Neural progenitor cell (in vitro differentiated cells): ENCODE data around the gene IL1RL2. TPM values are rescaled to one million over a fixed set of nuclear protein-coding genes. Genes with fewer than 3 reads are reported as not detected.

ENCODE experiments used
- DNase-seq: peaks from one replicate; pipeline ENCODE4 v3.0.0-alpha.2; 2016; ENCODE audit warnings: low spot score
- H2AFZ ChIP-seq: fragments of 200-600 bp; sonication (generic); replicated peaks from 2 replicates; pipeline ENCODE4 v1.6.1; 2016; ENCODE audit warnings: antibody characterized with exemption
- H3F3A ChIP-seq: fragments of 200-600 bp; sonication (generic); 2 replicates; pipeline ENCODE4 v1.6.1; 2016; ENCODE audit warnings: antibody characterized with exemption, low read depth
- H3K27ac ChIP-seq: fragments of 200-600 bp; sonication (generic); 2 replicates; pipeline ENCODE4 v1.5.1; 2016; ENCODE audit warnings: mild to moderate bottlenecking
- H3K27me3 ChIP-seq: fragments of 200-600 bp; sonication (generic); 2 replicates; pipeline ENCODE4 v1.6.1; 2016; ENCODE audit warnings: mild to moderate bottlenecking, moderate library complexity
- H3K36me3 ChIP-seq: fragments of 200-600 bp; sonication (generic); 2 replicates; pipeline ENCODE4 v1.5.1; 2016
- H3K4me1 ChIP-seq: fragments of 200-600 bp; sonication (generic); 2 replicates; pipeline ENCODE4 v1.6.1; 2016; ENCODE audit warnings: mixed run types
- H3K4me2 ChIP-seq: fragments of 200-600 bp; sonication (generic); 2 replicates; pipeline ENCODE4 v1.6.1; 2016
- H3K4me3 ChIP-seq: fragments of 200-600 bp; sonication (generic); 2 replicates; pipeline ENCODE4 v1.5.1; 2016
- H3K79me2 ChIP-seq: fragments of 200-600 bp; sonication (generic); 2 replicates; pipeline ENCODE4 v1.6.1; 2016; ENCODE audit warnings: low read depth
- H3K9ac ChIP-seq: fragments of 200-600 bp; sonication (generic); 2 replicates; pipeline ENCODE4 v1.6.1; 2016
- H3K9me3 ChIP-seq: fragments of 200-600 bp; sonication (generic); 2 replicates; pipeline ENCODE4 v1.5.1; 2016; ENCODE audit warnings: low read depth
- H4K20me1 ChIP-seq: fragments of 200-600 bp; sonication (generic); 2 replicates; pipeline ENCODE4 v1.6.1; 2016; ENCODE audit warnings: low read depth
- H3K27ac Mint-ChIP-seq: 3 replicates; pipeline ENCODE4 v1.8.0; 2021; ENCODE audit warnings: mixed read lengths
- H3K27me3 Mint-ChIP-seq: 2 replicates; pipeline ENCODE4 v1.8.0; 2022; ENCODE audit warnings: low read depth, mild to moderate bottlenecking, inconsistent platforms, moderate library complexity, mixed read lengths; ENCODE audit not compliant: insufficient read depth
- H3K36me3 Mint-ChIP-seq: 3 replicates; pipeline ENCODE4 v1.8.0; 2021; ENCODE audit warnings: mixed read lengths
- H3K4me1 Mint-ChIP-seq: 3 replicates; pipeline ENCODE4 v1.8.0; 2021; ENCODE audit warnings: mixed read lengths
- H3K4me3 Mint-ChIP-seq: 3 replicates; pipeline ENCODE4 v1.8.0; 2021; ENCODE audit warnings: mild to moderate bottlenecking, moderate library complexity, mixed read lengths
- H3K9me3 Mint-ChIP-seq: 3 replicates; pipeline ENCODE4 v1.8.0; 2020; ENCODE audit warnings: mixed read lengths
- EZH2 ChIP-seq: fragments of 200-600 bp; sonication (generic); IDR thresholded peaks from 2 replicates; pipeline ENCODE4 v1.6.1; 2017; ENCODE audit warnings: antibody characterized with exemption, mild to moderate bottlenecking, moderate library complexity
- EZH2phosphoT487 ChIP-seq: fragments of 200-600 bp; sonication (generic); IDR thresholded peaks from 2 replicates; pipeline ENCODE4 v1.6.1; 2017; ENCODE audit warnings: antibody characterized with exemption
- total RNA-seq: library from RNA; depleted of rRNA; stranded (reverse); fragments of >200 nt; gene quantifications from 2 replicates; pipeline ENCODE4 v1.2.3, GENCODE V29; 2015; ENCODE audit warnings: low replicate concordance
- TF ChIP-seq, protein P1 (sequence below): fragments of 200-600 bp; sonication (generic); IDR thresholded peaks from 2 replicates; pipeline ENCODE4 v1.5.1; 2017; ENCODE audit warnings: antibody characterized with exemption, mild to moderate bottlenecking

The IL1RL2 gene
- total RNA-seq, 1 donor from 2014 or later, result not detected

DNA sequence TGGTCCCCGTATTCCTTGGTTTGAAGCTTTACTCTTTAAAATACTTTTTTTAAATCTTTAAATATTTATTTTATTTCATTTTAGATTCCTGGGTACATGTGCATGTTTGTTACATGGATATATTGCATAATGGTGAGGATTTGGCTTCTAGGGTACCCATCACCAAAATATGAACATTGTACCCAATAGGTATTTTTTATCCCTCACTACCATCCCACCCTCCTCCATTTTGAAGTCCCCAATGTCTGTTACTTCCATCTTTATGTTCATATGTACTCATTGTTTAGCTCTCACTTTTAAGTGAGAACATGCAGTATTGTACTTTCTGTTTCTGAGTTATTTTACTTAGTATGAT is 65.0 kb downstream of the IL1RL2 start:
- no peaks in the 10 kb centered on the region for H3K9me3 ChIP-seq
- peaks cover 9% of the 10 kb centered on the region for H3K27me3 Mint-ChIP-seq
- peaks cover 2% of the 10 kb centered on the region for H3K4me1 Mint-ChIP-seq
- H4K20me1 ChIP-seq, result no peaks in the 10 kb centered on the region
- H3K79me2 ChIP-seq, result no peaks in the 10 kb centered on the region
- no peaks in the 10 kb centered on the region for H3K9me3 Mint-ChIP-seq
- H3K9ac ChIP-seq, result no peak overlapping the region
- no peak overlapping the region for H3K4me2 ChIP-seq
- DNase-seq, result no peak
- H3K27me3 ChIP-seq, result peaks cover 35% of the 10 kb centered on the region
- no peak overlapping the region for H2AFZ ChIP-seq
- no peaks in the 10 kb centered on the region for H3K4me1 ChIP-seq
- H3K36me3 Mint-ChIP-seq, result no peaks in the 10 kb centered on the region
- H3K27ac ChIP-seq, result no peak overlapping the region
- no peak overlapping the region for H3K4me3 Mint-ChIP-seq
- no peaks in the 10 kb centered on the region for H3F3A ChIP-seq
- H3K27ac Mint-ChIP-seq, result no peak overlapping the region
- no peak for TF ChIP-seq EZH2
- no peak for TF ChIP-seq EZH2phosphoT487
- TF ChIP-seq, protein P1, sequence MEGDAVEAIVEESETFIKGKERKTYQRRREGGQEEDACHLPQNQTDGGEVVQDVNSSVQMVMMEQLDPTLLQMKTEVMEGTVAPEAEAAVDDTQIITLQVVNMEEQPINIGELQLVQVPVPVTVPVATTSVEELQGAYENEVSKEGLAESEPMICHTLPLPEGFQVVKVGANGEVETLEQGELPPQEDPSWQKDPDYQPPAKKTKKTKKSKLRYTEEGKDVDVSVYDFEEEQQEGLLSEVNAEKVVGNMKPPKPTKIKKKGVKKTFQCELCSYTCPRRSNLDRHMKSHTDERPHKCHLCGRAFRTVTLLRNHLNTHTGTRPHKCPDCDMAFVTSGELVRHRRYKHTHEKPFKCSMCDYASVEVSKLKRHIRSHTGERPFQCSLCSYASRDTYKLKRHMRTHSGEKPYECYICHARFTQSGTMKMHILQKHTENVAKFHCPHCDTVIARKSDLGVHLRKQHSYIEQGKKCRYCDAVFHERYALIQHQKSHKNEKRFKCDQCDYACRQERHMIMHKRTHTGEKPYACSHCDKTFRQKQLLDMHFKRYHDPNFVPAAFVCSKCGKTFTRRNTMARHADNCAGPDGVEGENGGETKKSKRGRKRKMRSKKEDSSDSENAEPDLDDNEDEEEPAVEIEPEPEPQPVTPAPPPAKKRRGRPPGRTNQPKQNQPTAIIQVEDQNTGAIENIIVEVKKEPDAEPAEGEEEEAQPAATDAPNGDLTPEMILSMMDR, result no peak
- no peaks in the 10 kb centered on the region for H3K36me3 ChIP-seq
- no peak overlapping the region for H3K4me3 ChIP-seq

DNA sequence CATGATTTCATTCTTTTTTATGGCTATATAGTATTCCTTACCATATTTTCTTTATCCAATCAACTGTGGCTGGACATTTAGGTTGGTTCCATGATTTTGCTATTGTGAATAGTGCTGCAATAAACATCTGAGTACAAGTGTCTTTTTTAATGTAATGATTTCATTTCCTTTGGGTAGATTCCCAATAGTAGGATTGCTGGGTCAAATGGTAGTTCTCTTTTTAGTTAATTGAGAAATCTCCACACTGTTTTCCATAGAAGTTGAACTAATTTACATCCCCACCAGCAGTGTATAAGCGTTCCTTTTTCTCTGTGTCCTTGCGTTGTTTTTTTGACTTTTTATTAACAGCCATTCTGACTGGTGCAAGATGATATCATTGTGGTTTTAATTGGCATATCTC is 65.4 kb downstream of the IL1RL2 start:
- Mint-ChIP-seq H3K36me3 (no peaks in the 10 kb centered on the region), H3K4me1 (peaks cover 2% of the 10 kb centered on the region), H3K9me3 (no peaks in the 10 kb centered on the region), H3K27me3 (peaks cover 9% of the 10 kb centered on the region), H3K4me3 (no peak overlapping the region), H3K27ac (no peak overlapping the region)
- Histone ChIP-seq H3K36me3 (no peaks in the 10 kb centered on the region), H3K79me2 (no peaks in the 10 kb centered on the region), H3K9ac (no peak overlapping the region), H3K9me3 (no peaks in the 10 kb centered on the region), H3K4me1 (no peaks in the 10 kb centered on the region), H4K20me1 (no peaks in the 10 kb centered on the region), H2AFZ (no peak overlapping the region), H3F3A (no peaks in the 10 kb centered on the region), H3K27me3 (peaks cover 35% of the 10 kb centered on the region), H3K4me2 (no peak overlapping the region), H3K4me3 (no peak overlapping the region), H3K27ac (no peak overlapping the region)
- TF ChIP-seq, protein P1, result no peak
- TF ChIP-seq EZH2 (no peak), EZH2phosphoT487 (no peak)
- no peak for DNase-seq

DNA sequence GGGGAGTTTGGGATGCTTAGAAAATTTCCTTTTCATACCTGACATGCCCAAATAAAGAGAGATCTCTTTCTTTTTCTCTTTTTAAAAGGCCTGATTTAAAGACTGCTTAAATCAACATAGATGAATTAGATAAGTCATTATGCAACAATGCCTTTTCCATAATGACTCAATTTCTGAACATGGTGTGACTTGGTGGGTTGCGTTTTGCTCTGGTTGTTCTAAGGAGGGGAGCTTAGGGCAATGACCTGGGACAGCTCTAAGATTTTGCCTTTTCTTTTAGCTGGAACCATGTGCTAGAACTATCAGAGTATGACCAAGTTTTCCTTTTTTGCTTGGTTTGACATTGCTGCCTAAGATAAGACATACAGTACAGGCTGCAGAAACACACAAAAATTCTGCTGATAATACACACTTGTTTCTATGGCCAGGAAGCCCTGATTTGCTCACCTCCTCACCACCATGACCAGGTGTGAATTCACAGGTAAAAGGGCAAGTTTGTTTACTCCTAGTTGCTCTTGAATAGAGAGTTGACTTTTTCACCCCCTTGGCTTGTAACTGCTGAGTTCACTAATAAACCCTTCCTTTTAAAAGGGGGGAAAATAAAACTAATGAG is 66.4 kb downstream of the IL1RL2 start:
- no peak overlapping the region for H2AFZ ChIP-seq
- no peaks in the 10 kb centered on the region for H3K4me1 ChIP-seq
- no peaks in the 10 kb centered on the region for H3K9me3 ChIP-seq
- H3K79me2 ChIP-seq, result no peaks in the 10 kb centered on the region
- H3K27me3 ChIP-seq, result peaks cover 35% of the 10 kb centered on the region
- no peaks in the 10 kb centered on the region for H3K9me3 Mint-ChIP-seq
- H3K27me3 Mint-ChIP-seq, result peaks cover 9% of the 10 kb centered on the region
- no peak overlapping the region for H3K4me3 Mint-ChIP-seq
- no peak overlapping the region for H3K27ac ChIP-seq
- H3K4me1 Mint-ChIP-seq, result peaks cover 2% of the 10 kb centered on the region
- H4K20me1 ChIP-seq, result no peaks in the 10 kb centered on the region
- no peaks in the 10 kb centered on the region for H3K36me3 Mint-ChIP-seq
- no peak for DNase-seq
- no peak overlapping the region for H3K27ac Mint-ChIP-seq
- no peak overlapping the region for H3K9ac ChIP-seq
- H3K36me3 ChIP-seq, result no peaks in the 10 kb centered on the region
- TF ChIP-seq, protein P1, result no peak
- no peak for TF ChIP-seq EZH2
- H3K4me2 ChIP-seq, result no peak overlapping the region
- no peak overlapping the region for H3K4me3 ChIP-seq
- no peaks in the 10 kb centered on the region for H3F3A ChIP-seq
